Measurements from ENCODE around the gene LYPD6B. TPM values are rescaled to one million over a fixed set of nuclear protein-coding genes. Genes with fewer than 3 reads are reported as not detected.
A peak's percentile ranks its signal among the peaks of the same experiment; 100 is the strongest.

The LYPD6B gene
- total RNA-seq, 2 experiments from 2014 or later: not detected

GRCh38 chr2:149158957-149159356 lies 120.5 kb downstream of the LYPD6B start:
- no peak for DNase-seq
- ChIA-PET CTCF (no interaction called here), POLR2A (no interaction called here)
- no peak overlapping the region for H3K27ac Mint-ChIP-seq
- no peak overlapping the region for H3K4me3 Mint-ChIP-seq
- intact Hi-C loops (cut with micrococcal nuclease): no loop called here
- no peaks in the 10 kb centered on the region for H3K36me3 Mint-ChIP-seq (ENCODE audit: low read depth)
- ATAC-seq: no peak
- peaks cover 37% of the 10 kb centered on the region for H3K27me3 Mint-ChIP-seq
- no peaks in the 10 kb centered on the region for H3K9me3 Mint-ChIP-seq
- TF ChIP-seq, protein P1, sequence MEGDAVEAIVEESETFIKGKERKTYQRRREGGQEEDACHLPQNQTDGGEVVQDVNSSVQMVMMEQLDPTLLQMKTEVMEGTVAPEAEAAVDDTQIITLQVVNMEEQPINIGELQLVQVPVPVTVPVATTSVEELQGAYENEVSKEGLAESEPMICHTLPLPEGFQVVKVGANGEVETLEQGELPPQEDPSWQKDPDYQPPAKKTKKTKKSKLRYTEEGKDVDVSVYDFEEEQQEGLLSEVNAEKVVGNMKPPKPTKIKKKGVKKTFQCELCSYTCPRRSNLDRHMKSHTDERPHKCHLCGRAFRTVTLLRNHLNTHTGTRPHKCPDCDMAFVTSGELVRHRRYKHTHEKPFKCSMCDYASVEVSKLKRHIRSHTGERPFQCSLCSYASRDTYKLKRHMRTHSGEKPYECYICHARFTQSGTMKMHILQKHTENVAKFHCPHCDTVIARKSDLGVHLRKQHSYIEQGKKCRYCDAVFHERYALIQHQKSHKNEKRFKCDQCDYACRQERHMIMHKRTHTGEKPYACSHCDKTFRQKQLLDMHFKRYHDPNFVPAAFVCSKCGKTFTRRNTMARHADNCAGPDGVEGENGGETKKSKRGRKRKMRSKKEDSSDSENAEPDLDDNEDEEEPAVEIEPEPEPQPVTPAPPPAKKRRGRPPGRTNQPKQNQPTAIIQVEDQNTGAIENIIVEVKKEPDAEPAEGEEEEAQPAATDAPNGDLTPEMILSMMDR (IDR thresholded peaks at IDR 0.05): no peak
- H3K4me1 Mint-ChIP-seq (ENCODE audit: low read depth): peaks cover 18% of the 10 kb centered on the region

DNA sequence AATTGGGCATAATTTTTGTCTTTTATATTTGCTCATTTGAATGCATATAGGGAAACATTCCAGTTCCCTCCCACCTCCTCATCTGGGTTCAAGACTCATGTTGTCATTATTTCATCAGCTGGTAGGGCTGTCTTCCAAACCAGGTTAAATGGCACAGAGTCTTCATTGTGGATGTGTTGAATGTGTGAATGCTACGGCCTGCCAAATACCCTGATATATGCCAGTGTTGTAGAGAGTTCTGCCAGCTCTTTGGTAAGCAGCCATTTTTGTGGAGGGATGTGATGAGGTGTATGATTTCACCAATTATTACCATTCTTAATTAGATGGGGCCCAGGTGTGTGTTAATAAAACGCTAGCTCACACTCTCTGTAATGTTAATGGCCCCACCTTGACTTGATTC lies 121.7 kb downstream of the LYPD6B start:
- no peak overlapping the region for H3K4me3 Mint-ChIP-seq
- H3K27me3 Mint-ChIP-seq: peaks cover 43% of the 10 kb centered on the region
- intact Hi-C loops (cut with micrococcal nuclease): no loop called here
- TF ChIP-seq, protein P1 (IDR thresholded peaks at IDR 0.05): no peak
- POLR2A ChIA-PET: interaction anchor here (0.9 kb wide), 1 partner anchor 87 kb away, joined by 3 read pairs; no protein-coding TSS in a partner anchor
- H3K27ac Mint-ChIP-seq: no peak overlapping the region
- CTCF ChIA-PET: interaction anchor here (0.8 to 1.3 kb wide), 2 partner anchors 33 to 143 kb away, joined by 3 to 4 read pairs; no protein-coding TSS in a partner anchor
- no peaks in the 10 kb centered on the region for H3K36me3 Mint-ChIP-seq (ENCODE audit: low read depth)
- no peak for ATAC-seq
- H3K4me1 Mint-ChIP-seq (ENCODE audit: low read depth): peaks cover 18% of the 10 kb centered on the region
- peaks cover 6% of the 10 kb centered on the region for H3K9me3 Mint-ChIP-seq
- no peak for DNase-seq

DNA sequence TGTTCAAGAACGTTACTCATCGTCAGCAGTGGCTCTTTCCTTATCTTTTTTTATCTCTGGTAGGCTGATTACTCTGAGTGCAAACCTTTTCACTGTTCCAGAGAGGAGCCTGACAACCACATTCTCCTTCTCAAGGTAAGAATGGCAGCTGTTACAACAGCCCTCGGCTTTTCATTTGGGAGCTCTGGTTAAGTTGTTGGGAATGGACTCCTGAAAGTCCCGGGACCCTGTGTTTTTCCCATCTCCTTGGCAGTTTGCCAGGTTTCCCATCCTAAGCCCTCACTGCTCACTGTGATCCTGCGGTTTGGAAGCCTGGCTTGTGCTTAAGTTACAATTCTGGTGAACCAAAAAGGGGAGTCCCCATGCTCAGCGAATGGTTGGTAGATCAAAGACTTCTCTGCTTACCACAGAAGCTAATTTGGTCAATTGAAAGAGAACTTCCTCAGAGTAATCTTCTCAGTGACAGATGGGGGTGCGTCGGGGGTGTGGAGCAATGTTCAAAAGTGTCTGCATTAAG lies 122.3 kb downstream of the LYPD6B start:
- ChIA-PET POLR2A (interaction anchor here (0.9 kb wide), 1 partner anchor 87 kb away, joined by 3 read pairs; no protein-coding TSS in a partner anchor), CTCF (interaction anchor here (0.8 to 1.3 kb wide), 2 partner anchors 34 to 144 kb away, joined by 3 to 4 read pairs; no protein-coding TSS in a partner anchor)
- intact Hi-C loops (cut with micrococcal nuclease): no loop called here
- Mint-ChIP-seq H3K27me3 (peaks cover 43% of the 10 kb centered on the region), H3K36me3 (ENCODE audit: low read depth) (no peaks in the 10 kb centered on the region), H3K27ac (no peak overlapping the region), H3K4me1 (ENCODE audit: low read depth) (peaks cover 18% of the 10 kb centered on the region), H3K4me3 (no peak overlapping the region), H3K9me3 (peaks cover 6% of the 10 kb centered on the region)
- TF ChIP-seq, protein P1 (IDR thresholded peaks at IDR 0.05): no peak
- DNase-seq (peak; percentile 74), ATAC-seq (peak; percentile 99)

GRCh38 chr2:149161481-149162225 lies 123.2 kb downstream of the LYPD6B start:
- ChIA-PET CTCF (no interaction called here), POLR2A (no interaction called here)
- Mint-ChIP-seq H3K36me3 (ENCODE audit: low read depth) (no peaks in the 10 kb centered on the region), H3K4me1 (ENCODE audit: low read depth) (peaks cover 20% of the 10 kb centered on the region), H3K27me3 (peaks cover 41% of the 10 kb centered on the region), H3K27ac (no peak overlapping the region), H3K9me3 (peaks cover 6% of the 10 kb centered on the region), H3K4me3 (no peak overlapping the region)
- TF ChIP-seq, protein P1 (IDR thresholded peaks at IDR 0.05): no peak
- no peak for ATAC-seq
- DNase-seq: no peak
- intact Hi-C loops (cut with micrococcal nuclease): no loop called here

- Mint-ChIP-seq H3K9me3 (peaks cover 6% of the 10 kb centered on the region), H3K4me1 (ENCODE audit: low read depth) (peaks cover 41% of the 10 kb centered on the region), H3K27ac (no peak overlapping the region), H3K4me3 (no peak overlapping the region), H3K36me3 (ENCODE audit: low read depth) (no peaks in the 10 kb centered on the region), H3K27me3 (peaks cover 43% of the 10 kb centered on the region)
- POLR2A ChIA-PET: interaction anchor here (0.8 kb wide), 1 partner anchor 10 kb away, joined by 4 read pairs; no protein-coding TSS in a partner anchor
- no peak for DNase-seq
- no peak for ATAC-seq
- TF ChIP-seq, protein P1 (IDR thresholded peaks at IDR 0.05): no peak
- CTCF ChIA-PET: no interaction called here
- intact Hi-C loops (cut with micrococcal nuclease): no loop called here
These were observed 125.8 kb downstream of the LYPD6B start for GRCh38 chr2:149164296-149164695.

All from activated CD8-positive, alpha-beta T cell treated with anti-CD3 and anti-CD28 coated beads for 36 hours (primary cell).